ENCODE measurements around the gene PCDHB15.
"Not testable (repeated sequence)": the region's sequence is repeated elsewhere in the genome, so short reads cannot be mapped to it uniquely, and the experiment has no call there.

Gene PCDHB15

DNA sequence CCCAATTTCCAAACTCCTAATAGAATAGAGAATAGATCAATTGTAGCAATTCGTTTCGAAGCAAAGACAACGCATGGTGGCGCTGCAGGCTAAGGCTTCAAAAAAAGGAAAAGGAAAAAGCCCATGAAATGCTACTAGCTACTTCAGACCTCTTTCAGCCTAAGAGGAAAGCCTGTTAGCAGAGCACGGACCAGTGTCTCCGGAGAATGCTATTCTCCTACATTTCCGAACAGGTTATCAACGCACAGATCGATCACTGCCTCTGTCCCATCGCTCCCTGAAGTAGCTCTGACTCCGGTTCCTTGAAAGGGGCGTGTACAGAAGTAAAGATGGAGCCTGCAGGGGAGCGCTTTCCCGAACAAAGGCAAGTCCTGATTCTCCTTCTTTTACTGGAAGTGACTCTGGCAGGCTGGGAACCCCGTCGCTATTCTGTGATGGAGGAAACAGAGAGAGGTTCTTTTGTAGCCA is at the start of gene PCDHB15:
PCDHB15 (plus strand) TSS at position 146 of the 468 bp plus-strand sequence; CDS start at position 330, 184 bp downstream.
- DNase-seq = no peak

DNA sequence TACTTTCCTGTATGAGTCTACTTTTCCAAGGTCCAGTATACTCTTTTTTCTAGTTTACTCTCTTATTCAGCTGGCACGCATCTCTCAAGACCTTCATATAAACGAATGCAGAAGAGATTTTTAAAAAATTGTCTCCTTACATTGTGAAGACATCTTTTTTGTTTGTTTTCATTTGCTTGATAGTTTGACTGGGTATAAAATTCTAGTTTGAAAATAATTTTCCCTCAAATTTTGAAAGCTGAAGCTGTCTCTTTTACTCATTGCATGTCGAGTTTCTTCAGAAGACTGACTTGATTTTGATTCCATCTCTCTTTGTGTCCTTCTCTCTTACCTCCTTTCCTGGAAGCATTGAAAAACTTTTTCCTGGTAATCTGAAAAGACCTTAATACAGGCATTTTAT is 48.8 kb upstream of the PCDHB15 start:
- DNase-seq = no peak

DNA sequence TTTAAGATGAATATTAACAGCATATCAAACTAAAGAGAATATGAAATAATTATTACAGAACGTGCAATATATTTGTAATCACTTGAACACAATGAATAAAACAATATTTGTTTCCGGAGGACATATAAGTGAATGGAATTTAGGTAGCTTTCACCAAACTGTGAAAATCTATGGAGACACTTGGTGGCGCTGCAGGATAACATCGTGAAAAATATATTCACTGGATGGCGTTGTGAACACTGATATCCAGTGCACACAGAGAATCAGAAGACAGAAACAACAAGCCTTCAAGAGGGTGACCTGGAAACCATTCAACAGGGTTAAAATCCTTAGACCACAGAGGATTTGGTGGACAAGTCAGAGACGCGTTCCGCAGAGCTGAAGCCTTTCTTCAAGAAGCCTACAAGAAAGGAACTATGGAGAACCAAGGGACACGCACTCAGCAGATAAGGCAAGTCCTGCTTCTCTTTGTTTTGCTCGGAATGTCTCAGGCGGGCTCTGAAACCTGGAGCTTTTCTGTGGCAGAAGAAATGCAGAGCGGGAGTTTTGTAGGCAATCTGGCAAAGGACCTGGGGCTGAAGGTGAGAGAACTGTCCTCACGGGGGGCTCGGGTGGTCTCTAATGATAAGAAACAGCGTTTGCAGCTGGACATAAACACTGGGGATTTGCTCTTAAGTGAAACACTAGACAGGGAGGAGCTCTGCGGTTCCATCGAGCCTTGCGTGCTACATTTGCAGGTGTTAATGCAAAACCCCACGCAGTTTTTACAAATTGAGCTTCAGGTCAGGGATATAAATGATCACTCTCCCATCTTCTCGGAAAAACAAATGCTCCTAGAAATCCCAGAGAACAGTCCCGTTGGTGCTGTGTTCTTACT is 45.6 kb upstream of the PCDHB15 start, which contains the start of gene PCDHB11:
PCDHB11 (plus strand) TSS at position 269 of the 877 bp plus-strand sequence; CDS start at position 417, 148 bp downstream.
- DNase-seq = no peak

DNA sequence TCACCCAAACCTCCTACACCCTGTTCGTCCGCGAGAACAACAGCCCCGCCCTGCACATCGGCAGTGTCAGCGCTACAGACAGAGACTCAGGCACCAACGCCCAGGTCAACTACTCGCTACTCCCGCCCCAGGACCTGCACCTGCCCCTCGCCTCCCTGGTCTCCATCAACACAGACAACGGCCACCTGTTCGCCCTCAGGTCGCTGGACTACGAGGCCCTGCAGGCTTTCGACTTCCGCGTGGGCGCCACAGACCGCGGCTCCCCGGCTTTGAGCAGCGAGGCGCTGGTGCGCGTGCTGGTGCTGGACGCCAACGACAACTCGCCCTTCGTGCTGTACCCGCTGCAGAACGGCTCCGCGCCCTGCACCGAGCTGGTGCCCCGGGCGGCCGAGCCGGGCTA is 44.1 kb upstream of the PCDHB15 start:
- DNase-seq = not testable (repeated sequence)

DNA sequence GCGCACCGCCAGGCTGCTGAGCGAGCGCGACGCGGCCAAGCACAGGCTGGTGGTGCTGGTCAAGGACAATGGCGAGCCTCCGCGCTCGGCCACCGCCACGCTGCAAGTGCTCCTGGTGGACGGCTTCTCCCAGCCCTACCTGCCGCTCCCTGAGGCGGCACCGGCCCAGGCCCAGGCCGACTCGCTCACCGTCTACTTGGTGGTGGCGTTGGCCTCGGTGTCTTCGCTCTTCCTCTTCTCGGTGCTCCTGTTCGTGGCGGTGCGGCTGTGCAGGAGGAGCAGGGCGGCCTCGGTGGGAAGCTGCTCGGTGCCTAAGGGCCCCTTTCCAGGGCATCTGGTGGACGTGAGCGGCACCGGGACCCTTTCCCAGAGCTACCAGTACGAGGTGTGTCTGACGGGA is 43.5 kb upstream of the PCDHB15 start:
- not testable (repeated sequence) for DNase-seq

DNA sequence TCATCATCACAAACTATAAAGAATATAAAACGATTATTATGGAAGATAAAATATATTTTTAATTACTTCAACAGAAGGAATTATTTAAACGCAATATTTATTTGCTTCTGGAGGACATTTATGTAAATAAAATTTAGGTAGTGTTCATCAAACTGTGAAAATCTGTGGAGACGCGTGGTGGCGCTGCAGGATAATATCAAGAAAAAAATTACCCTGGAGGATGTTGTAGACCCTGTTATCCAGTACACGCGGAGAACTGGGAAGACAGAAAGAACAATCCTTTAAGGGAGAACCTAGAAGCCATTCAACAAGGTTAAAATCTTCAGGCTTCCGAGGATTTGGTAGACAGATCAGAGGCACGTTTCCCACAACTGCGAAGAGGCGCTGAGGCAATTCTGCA is 36.7 kb upstream of the PCDHB15 start, which contains the start of gene PCDHB12:
PCDHB12 (plus strand) TSS at position 242 of the 400 bp plus-strand sequence. CDS start 189 bp downstream, outside the sequence.
- DNase-seq = no peak

DNA sequence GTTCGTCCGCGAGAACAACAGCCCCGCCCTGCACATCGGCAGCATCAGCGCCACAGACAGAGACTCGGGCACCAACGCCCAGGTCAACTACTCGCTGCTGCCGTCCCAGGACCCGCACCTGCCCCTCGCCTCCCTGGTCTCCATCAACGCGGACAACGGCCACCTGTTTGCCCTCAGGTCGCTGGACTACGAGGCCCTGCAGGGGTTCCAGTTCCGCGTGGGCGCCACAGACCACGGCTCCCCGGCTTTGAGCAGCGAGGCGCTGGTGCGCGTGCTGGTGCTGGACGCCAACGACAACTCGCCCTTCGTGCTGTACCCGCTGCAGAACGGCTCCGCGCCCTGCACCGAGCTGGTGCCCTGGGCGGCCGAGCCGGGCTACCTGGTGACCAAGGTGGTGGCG is 34.9 kb upstream of the PCDHB15 start:
- not testable (repeated sequence) for DNase-seq

DNA sequence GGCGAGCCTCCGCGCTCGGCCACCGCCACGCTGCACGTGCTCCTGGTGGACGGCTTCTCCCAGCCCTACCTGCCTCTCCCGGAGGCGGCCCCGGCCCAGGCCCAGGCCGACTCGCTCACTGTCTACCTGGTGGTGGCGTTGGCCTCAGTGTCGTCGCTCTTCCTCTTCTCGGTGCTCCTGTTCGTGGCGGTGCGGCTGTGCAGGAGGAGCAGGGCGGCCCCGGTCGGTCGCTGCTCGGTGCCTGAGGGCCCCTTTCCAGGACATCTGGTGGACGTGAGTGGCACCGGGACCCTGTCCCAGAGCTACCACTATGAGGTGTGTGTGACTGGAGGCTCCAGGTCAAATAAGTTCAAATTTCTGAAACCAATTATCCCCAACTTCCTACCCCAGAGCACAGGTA is 34.3 kb upstream of the PCDHB15 start:
- not testable (repeated sequence) for DNase-seq

DNA sequence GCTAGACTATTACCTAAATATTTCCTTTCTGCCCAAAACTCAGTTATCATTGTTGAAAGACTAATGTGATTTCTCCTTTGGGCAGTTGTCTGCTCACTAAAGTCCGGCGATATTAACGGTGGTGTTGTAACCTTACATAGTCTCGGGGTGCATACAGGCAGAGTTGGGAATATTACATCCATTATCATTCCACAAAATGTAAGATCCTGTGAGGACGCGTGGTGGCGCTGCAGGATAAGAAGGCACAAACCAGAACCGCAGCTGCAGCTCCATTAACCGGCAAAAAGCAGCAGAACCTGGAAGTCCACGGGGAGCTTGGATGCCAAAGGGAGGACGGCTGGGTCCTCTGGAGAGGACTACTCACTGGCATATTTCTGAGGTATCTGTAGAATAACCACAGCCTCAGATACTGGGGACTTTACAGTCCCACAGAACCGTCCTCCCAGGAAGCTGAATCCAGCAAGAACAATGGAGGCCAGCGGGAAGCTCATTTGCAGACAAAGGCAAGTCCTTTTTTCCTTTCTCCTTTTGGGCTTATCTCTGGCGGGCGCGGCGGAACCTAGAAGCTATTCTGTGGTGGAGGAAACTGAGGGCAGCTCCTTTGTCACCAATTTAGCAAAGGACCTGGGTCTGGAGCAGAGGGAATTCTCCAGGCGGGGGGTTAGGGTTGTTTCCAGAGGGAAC is 31.4 kb upstream of the PCDHB15 start, which contains the start of gene PCDHB13:
PCDHB13 (plus strand) TSS at position 264 of the 684 bp plus-strand sequence; CDS start at position 469, 205 bp downstream.
- DNase-seq = not testable (repeated sequence)

DNA sequence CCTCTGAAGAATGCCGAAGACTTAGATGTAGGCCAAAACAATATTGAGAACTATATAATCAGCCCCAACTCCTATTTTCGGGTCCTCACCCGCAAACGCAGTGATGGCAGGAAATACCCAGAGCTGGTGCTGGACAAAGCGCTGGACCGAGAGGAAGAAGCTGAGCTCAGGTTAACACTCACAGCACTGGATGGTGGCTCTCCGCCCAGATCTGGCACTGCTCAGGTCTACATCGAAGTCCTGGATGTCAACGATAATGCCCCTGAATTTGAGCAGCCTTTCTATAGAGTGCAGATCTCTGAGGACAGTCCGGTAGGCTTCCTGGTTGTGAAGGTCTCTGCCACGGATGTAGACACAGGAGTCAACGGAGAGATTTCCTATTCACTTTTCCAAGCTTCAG is 30.6 kb upstream of the PCDHB15 start:
- not testable (repeated sequence) for DNase-seq

DNA sequence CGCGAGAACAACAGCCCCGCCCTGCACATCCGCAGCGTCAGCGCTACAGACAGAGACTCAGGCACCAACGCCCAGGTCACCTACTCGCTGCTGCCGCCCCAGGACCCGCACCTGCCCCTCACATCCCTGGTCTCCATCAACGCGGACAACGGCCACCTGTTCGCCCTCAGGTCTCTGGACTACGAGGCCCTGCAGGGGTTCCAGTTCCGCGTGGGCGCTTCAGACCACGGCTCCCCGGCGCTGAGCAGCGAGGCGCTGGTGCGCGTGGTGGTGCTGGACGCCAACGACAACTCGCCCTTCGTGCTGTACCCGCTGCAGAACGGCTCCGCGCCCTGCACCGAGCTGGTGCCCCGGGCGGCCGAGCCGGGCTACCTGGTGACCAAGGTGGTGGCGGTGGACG is 29.7 kb upstream of the PCDHB15 start:
- DNase-seq = not testable (repeated sequence)

DNA sequence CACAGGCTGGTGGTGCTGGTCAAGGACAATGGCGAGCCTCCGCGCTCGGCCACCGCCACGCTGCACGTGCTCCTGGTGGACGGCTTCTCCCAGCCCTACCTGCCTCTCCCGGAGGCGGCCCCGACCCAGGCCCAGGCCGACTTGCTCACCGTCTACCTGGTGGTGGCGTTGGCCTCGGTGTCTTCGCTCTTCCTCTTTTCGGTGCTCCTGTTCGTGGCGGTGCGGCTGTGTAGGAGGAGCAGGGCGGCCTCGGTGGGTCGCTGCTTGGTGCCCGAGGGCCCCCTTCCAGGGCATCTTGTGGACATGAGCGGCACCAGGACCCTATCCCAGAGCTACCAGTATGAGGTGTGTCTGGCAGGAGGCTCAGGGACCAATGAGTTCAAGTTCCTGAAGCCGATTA is 29.2 kb upstream of the PCDHB15 start:
- not testable (repeated sequence) for DNase-seq

DNA sequence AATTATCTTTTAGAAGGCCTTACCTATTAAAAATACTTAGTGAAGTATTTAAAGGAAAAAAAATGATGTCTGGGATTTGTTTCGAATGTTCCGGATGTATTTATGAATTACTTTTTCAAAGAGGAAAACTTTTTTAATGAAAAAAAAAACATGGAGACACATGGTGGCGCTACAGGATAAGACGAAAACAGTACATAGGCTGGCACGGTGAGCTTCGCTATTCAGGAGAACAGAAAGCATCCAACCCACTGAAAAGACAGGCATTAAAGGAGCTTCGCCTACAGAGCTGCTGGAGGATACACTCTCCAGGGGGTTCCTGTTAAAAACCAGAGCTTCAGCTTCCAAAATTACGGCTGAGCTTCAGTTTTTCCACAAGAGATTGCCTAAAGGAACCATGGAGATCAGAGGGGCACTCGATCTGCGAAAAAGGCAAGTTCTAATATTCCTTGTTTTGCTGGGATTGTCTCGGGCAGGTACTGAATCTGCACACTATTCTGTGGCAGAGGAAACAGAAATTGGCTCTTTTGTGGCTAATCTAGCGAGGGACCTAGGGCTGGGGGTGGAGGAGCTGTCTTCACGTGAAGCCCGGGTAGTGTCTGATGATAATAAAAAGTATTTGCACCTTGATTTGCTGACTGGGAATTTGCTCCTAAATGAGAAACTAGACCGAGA is 21.9 kb upstream of the PCDHB15 start, which contains the start of gene PCDHB14:
PCDHB14 (plus strand) TSS at position 232 of the 672 bp plus-strand sequence; CDS start at position 395, 163 bp downstream.
- DNase-seq = no peak

DNA sequence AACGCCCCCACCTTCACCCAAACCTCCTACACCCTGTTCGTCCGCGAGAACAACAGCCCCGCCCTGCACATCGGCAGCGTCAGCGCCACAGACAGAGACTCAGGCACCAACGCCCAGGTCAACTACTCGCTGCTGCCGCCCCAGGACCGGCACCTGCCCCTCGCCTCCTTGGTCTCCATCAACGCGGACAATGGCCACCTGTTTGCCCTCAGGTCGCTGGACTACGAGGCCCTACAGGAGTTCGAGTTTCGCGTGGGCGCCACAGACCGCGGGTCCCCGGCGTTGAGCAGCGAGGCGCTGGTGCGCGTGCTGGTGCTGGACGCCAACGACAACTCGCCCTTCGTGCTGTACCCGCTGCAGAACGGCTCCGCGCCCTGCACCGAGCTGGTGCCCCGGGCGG is 20.4 kb upstream of the PCDHB15 start:
- not testable (repeated sequence) for DNase-seq

DNA sequence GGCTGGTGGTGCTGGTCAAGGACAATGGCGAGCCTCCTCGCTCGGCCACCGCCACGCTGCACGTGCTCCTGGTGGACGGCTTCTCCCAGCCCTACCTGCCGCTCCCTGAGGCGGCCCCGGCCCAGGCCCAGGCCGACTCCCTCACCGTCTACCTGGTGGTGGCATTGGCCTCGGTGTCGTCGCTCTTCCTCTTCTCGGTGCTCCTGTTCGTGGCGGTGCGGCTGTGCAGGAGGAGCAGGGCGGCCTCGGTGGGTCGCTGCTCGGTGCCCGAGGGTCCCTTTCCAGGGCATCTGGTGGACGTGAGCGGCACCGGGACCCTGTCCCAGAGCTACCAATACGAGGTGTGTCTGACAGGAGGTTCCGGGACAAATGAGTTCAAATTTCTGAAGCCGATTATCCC is 19.8 kb upstream of the PCDHB15 start:
- not testable (repeated sequence) for DNase-seq

DNA sequence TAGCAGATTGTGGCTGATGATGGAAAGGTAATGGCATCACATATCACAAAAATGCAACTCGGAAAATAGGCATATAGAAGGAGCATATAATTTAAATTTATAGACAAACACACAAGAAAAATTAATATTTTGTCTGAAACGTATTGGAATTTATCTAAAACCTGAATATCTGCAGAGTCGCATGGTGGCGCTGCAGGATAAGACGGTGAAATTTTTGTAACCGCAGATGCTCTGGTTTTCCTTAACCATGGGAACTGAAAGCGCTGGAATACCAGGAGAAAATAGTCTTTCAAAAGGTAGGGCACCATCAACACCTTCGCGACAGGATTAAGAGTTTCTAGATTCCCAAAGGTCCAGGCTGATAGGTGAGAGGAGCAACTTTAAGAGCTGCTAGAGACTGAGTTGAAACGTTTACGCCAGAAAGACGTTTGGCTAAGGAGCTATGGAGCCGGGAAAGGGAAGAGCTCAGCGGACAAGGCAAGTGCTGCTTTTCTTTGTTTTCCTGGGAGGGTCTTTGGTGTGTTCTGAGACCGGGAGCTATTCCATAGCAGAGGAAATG is 11.0 kb upstream of the PCDHB15 start:
- no peak for DNase-seq

DNA sequence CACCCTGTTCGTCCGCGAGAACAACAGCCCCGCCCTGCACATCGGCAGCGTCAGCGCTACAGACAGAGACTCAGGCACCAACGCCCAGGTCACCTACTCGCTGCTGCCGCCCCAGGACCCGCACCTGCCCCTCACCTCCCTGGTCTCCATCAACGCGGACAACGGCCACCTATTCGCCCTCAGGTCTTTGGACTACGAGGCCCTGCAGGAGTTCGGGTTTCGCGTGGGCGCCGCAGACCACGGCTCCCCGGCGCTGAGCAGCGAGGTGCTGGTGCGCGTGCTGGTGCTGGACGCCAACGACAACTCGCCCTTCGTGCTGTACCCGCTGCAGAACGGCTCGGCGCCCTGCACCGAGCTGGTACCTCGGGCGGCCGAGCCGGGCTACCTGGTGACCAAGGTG is 9.3 kb upstream of the PCDHB15 start:
- not testable (repeated sequence) for DNase-seq

DNA sequence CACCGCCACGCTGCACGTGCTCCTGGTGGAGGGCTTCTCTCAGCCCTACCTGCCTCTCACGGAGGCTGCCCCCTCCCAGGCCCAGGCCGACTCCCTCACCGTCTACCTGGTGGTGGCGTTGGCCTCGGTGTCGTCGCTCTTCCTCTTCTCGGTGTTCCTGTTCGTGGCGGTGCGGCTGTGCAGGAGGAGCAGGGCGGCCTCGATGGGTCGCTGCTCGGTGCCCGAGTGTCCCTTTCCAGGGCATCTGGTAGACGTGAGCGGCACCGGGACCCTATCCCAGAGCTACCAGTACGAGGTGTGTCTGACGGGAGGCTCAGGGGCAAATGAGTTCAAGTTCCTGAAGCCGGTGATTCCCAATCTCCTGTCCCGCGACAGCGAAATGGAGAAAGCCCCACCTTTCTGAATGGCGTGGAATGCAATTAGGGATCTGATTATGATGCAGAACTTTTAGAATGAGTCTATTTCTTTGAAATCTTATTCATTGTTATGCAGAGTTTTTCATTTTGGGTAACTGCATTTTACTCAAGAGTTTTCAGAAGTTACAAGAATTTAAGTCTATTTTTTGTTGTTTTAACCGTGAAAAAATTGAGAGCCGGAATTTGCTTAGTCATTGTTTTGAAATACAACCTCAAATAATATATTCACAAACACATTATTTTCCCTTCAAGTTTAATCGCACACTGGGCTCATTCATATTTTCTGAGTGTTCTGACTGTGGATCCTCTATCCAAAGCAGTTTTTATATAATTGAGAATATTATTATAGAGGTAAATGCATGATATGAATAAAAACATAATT is 8.5 kb upstream of the PCDHB15 start:
- no peak for DNase-seq

DNA sequence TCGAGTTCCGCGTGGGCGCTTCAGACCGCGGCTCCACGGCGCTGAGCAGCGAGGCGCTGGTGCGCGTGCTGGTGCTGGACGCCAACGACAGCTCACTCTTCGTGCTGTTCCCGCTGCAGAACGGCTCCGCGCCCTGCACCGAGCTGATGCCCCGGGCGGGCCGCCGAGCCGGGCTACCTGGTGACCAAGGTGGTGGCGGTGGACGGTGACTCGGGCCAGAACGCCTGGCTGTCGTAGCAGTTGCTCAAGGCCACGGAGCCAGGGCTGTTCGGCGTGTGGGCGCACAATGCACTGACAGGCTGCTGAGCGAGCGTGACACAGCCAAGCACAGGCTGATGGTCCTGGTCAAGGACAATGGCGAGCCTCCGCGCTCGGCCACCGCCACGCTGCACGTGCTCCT is 3.7 kb upstream of the PCDHB15 start:
- no peak for DNase-seq

DNA sequence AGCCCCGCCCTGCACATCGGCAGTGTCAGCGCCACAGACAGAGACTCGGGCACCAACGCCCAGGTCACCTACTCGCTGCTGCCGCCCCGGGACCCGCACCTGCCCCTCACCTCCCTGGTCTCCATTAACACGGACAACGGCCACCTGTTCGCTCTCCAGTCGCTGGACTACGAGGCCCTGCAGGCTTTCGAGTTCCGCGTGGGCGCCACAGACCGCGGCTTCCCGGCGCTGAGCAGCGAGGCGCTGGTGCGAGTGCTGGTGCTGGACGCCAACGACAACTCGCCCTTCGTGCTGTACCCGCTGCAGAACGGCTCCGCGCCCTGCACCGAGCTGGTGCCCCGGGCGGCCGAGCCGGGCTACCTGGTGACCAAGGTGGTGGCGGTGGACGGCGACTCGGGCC is 1.8 kb downstream of the PCDHB15 start:
- DNase-seq = not testable (repeated sequence)

DNA sequence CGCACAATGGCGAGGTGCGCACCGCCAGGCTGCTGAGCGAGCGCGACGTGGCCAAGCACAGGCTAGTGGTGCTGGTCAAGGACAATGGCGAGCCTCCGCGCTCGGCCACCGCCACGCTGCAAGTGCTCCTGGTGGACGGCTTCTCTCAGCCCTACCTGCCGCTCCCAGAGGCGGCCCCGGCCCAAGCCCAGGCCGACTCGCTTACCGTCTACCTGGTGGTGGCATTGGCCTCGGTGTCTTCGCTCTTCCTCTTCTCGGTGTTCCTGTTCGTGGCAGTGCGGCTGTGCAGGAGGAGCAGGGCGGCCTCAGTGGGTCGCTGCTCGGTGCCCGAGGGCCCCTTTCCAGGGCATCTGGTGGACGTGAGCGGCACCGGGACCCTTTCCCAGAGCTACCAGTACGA is 2.2 kb downstream of the PCDHB15 start:
- DNase-seq = not testable (repeated sequence)
